GM19324 (cell line): ENCODE data around the gene VAPA.
"Not testable (repeated sequence)": the region's sequence is repeated elsewhere in the genome, so short reads cannot be mapped to it uniquely, and the experiment has no call there.

Experiments
- ATAC-seq: cut with Tn5 transposase; IDR thresholded peaks from one replicate; pipeline ENCODE4 v1.9.1; 2021; ENCODE audit warnings: mild to moderate bottlenecking, moderate library complexity; ENCODE audit not compliant: unreplicated experiment, low FRiP score

The VAPA gene

GRCh38 chr18:9885170-9886004 is 28.4 kb upstream of the VAPA start, which contains the start of gene TXNDC2:
TXNDC2 (plus strand) TSS chr18:9885973; CDS start chr18:9886681, 708 bp downstream.
- no peak for ATAC-seq

GRCh38 chr18:9886005-9886348 is 27.8 kb upstream of the VAPA start:
- ATAC-seq: no peak

- no peak for ATAC-seq
These were observed 25.8 kb upstream of the VAPA start for GRCh38 chr18:9887992-9888391.

- ATAC-seq: no peak
These were observed 23.6 kb upstream of the VAPA start for GRCh38 chr18:9890196-9890595.

GRCh38 chr18:9890957-9891356 is 22.9 kb upstream of the VAPA start:
- ATAC-seq: no peak

- not testable (repeated sequence) for ATAC-seq
These were observed 22.3 kb upstream of the VAPA start for GRCh38 chr18:9891515-9891914.

- ATAC-seq: no peak
These were observed 19.3 kb upstream of the VAPA start for GRCh38 chr18:9894454-9895068.

- no peak for ATAC-seq
These were observed 16.7 kb upstream of the VAPA start for GRCh38 chr18:9897129-9897528.

GRCh38 chr18:9897787-9898291 is 16.0 kb upstream of the VAPA start:
- ATAC-seq: not testable (repeated sequence)

- ATAC-seq: no peak
These were observed 14.8 kb upstream of the VAPA start for GRCh38 chr18:9898792-9899549.

GRCh38 chr18:9899550-9899930 is 14.3 kb upstream of the VAPA start:
- not testable (repeated sequence) for ATAC-seq

- no peak for ATAC-seq
These were observed 13.1 kb upstream of the VAPA start for GRCh38 chr18:9900699-9901098.

GRCh38 chr18:9901377-9901776 is 12.4 kb upstream of the VAPA start:
- no peak for ATAC-seq

GRCh38 chr18:9902264-9902663 is 11.6 kb upstream of the VAPA start:
- ATAC-seq: not testable (repeated sequence)

- no peak for ATAC-seq
These were observed 11.0 kb upstream of the VAPA start for GRCh38 chr18:9902832-9903231.

- no peak for ATAC-seq
These were observed 8.4 kb upstream of the VAPA start for GRCh38 chr18:9905401-9905922.

- no peak for ATAC-seq
These were observed 7.3 kb upstream of the VAPA start for GRCh38 chr18:9906481-9906880.

GRCh38 chr18:9907867-9908266 is 5.9 kb upstream of the VAPA start:
- ATAC-seq: no peak

GRCh38 chr18:9910071-9910470 is 3.7 kb upstream of the VAPA start:
- no peak for ATAC-seq

- ATAC-seq: no peak
These were observed 3.2 kb upstream of the VAPA start for GRCh38 chr18:9910661-9911060.

- no peak for ATAC-seq
These were observed 2.6 kb upstream of the VAPA start for GRCh38 chr18:9911226-9911625.
